Liver (tissue), 3 donors: ENCODE measurements around the gene ATF7IP.

Experiments
- GABPA ChIP-seq, 2 donors: IDR thresholded peaks in 1 of 2; conservative IDR thresholded peaks in 1 of 2; 2 replicates each; pipeline ENCODE4 v1.6.1; 2016; ENCODE audit warnings: antibody characterized with exemption in 2 of 2, mild to moderate bottlenecking in 1 of 2, moderate library complexity in 1 of 2
- TAF1 ChIP-seq: conservative IDR thresholded peaks from 2 replicates; pipeline ENCODE4 v1.6.1; 2016; ENCODE audit warnings: antibody characterized with exemption, mild to moderate bottlenecking
- YY1 ChIP-seq: IDR thresholded peaks from 2 replicates; pipeline ENCODE4 v1.6.1; 2016; ENCODE audit warnings: antibody characterized with exemption, mild to moderate bottlenecking
- TF ChIP-seq, protein P1 (sequence below): fragments of 150-350 bp; IDR thresholded peaks from 2 replicates; pipeline ENCODE4 v1.5.1; 2017; ENCODE audit warnings: improper control_type of control experiment, low read depth, low read length; ENCODE audit not compliant: missing input control
- donor health status: healthy.
- donor health status: healthy.

DNA sequence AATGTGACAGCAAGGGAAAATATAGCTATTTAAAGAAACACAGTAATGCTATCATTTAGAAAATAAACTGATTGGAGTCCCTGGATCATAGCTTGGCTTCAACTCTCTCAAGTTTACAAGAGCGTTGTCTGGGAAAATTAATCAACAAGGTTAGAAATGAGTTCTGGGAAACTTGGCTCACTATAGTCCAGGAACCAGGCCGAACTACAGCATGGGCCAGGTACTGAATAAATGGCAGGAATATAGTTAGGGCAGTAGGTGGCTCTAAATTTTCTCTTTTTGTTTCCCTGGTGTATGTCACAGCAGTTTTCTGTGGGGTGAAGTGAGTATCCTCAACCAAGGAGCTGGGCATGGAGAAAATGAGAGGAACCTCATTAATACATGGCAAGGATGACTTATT is 129.8 kb downstream of the ATF7IP start:
- TF ChIP-seq, protein P1, sequence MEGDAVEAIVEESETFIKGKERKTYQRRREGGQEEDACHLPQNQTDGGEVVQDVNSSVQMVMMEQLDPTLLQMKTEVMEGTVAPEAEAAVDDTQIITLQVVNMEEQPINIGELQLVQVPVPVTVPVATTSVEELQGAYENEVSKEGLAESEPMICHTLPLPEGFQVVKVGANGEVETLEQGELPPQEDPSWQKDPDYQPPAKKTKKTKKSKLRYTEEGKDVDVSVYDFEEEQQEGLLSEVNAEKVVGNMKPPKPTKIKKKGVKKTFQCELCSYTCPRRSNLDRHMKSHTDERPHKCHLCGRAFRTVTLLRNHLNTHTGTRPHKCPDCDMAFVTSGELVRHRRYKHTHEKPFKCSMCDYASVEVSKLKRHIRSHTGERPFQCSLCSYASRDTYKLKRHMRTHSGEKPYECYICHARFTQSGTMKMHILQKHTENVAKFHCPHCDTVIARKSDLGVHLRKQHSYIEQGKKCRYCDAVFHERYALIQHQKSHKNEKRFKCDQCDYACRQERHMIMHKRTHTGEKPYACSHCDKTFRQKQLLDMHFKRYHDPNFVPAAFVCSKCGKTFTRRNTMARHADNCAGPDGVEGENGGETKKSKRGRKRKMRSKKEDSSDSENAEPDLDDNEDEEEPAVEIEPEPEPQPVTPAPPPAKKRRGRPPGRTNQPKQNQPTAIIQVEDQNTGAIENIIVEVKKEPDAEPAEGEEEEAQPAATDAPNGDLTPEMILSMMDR, result no peak
- TF ChIP-seq YY1 (no peak), TAF1 (no peak), GABPA (IDR thresholded peaks at IDR 0.05 in 1 of 2, conservative IDR thresholded peaks at IDR 0.05 in 1 of 2) (no peak)
